ENCODE results near the gene NOC4L.

NOC4L gene

GRCh38 chr12:132187646-132188450, 43.6 kb downstream of the NOC4L start:
- no peak overlapping the region for H3K27ac ChIP-seq
- no peak for TF ChIP-seq ZFX (IDR thresholded peaks at IDR 0.05)

- no peak for TF ChIP-seq CTCF (conservative IDR thresholded peaks at IDR 0.05)
- TF ChIP-seq ZFX (IDR thresholded peaks at IDR 0.05) = no peak
- H3K27ac ChIP-seq = no peak overlapping the region
Observed at GRCh38 chr12:132188451-132188901, 44.2 kb downstream of the NOC4L start.

GRCh38 chr12:132188916-132189325, 44.7 kb downstream of the NOC4L start:
- TF ChIP-seq ZFX (IDR thresholded peaks at IDR 0.05) (no peak), CTCF (conservative IDR thresholded peaks at IDR 0.05) (no peak)
- H3K27ac ChIP-seq = peak overlapping the region; percentile 46

- H3K27ac ChIP-seq = peak overlapping the region; percentile 46
- no peak; the same call in 1 of the 2 replicates for TF ChIP-seq CTCF (conservative IDR thresholded peaks at IDR 0.05)
- no peak for TF ChIP-seq ZFX (IDR thresholded peaks at IDR 0.05)
Observed at GRCh38 chr12:132189378-132190011, 45.2 kb downstream of the NOC4L start.

GRCh38 chr12:132190012-132190755, 45.9 kb downstream of the NOC4L start:
- H3K27ac ChIP-seq = peak overlapping the region; percentile 46

GRCh38 chr12:132190834-132191500, 46.7 kb downstream of the NOC4L start:
- TF ChIP-seq ZFX (IDR thresholded peaks at IDR 0.05) = no peak
- TF ChIP-seq CTCF (conservative IDR thresholded peaks at IDR 0.05) = no peak
- H3K27ac ChIP-seq = no peak overlapping the region; the same call in 1 of the 2 replicates

More at GRCh38 chr12:132190012-132190755, 45.9 kb downstream of the NOC4L start:
- TF ChIP-seq CTCF (conservative IDR thresholded peaks at IDR 0.05) (no peak; the same call in 1 of the 2 replicates), ZFX (IDR thresholded peaks at IDR 0.05) (no peak)
